Calu3 (cell line): Measurements from ENCODE around the gene PIGU. TPM values are rescaled to one million over a fixed set of nuclear protein-coding genes. Genes with fewer than 3 reads are reported as not detected.

ENCODE experiments used
- BruUV-seq: library from RNA; stranded (reverse); fragments of 400-500 nt; replicated peaks from 2 replicates; lab custom pipeline; 2021; lab: Mats Ljungman, UMichigan
- CTCF ChIA-PET: fragments of 300-600 bp; sonication (Branson Sonifier 250); formaldehyde crosslinking; loops from one replicate; lab custom pipeline; 2022; ENCODE audit warnings: antibody characterized with exemption; lab: Charles Lee
- DNase-seq: peaks from one replicate; pipeline ENCODE4 v3.0.0; 2022
- H3K27ac Mint-ChIP-seq: one replicate; pipeline ENCODE4 v1.8.0; 2022; ENCODE audit warnings: mixed read lengths; ENCODE audit not compliant: unreplicated experiment
- H3K27me3 Mint-ChIP-seq: one replicate; pipeline ENCODE4 v1.8.0; 2022; ENCODE audit warnings: mixed read lengths; ENCODE audit not compliant: unreplicated experiment
- H3K36me3 Mint-ChIP-seq: one replicate; pipeline ENCODE4 v1.8.0; 2022; ENCODE audit warnings: mild to moderate bottlenecking, moderate library complexity, mixed read lengths; ENCODE audit not compliant: insufficient read depth, unreplicated experiment
- H3K4me1 Mint-ChIP-seq: one replicate; pipeline ENCODE4 v1.8.0; 2022; ENCODE audit warnings: mild to moderate bottlenecking, low read depth, mixed read lengths; ENCODE audit not compliant: unreplicated experiment
- H3K4me3 Mint-ChIP-seq: one replicate; pipeline ENCODE4 v1.8.0; 2022; ENCODE audit warnings: mild to moderate bottlenecking, low read depth, moderate library complexity, mixed read lengths; ENCODE audit not compliant: unreplicated experiment
- H3K9me3 Mint-ChIP-seq: one replicate; pipeline ENCODE4 v1.8.0; 2022; ENCODE audit warnings: low read depth, mixed read lengths; ENCODE audit not compliant: unreplicated experiment
- CTCF ChIP-seq: fragments of 200-600 bp; IDR thresholded peaks from one replicate; pipeline ENCODE4 v1.8.0; 2022; ENCODE audit warnings: antibody characterized with exemption; ENCODE audit not compliant: unreplicated experiment
- intact Hi-C: fragments of 100-400 bp; cut with micrococcal nuclease; formaldehyde crosslinking; loops from one replicate; pipeline ENCODE4 v1.10.0; 2022; ENCODE audit not compliant: unreplicated experiment
- total RNA-seq: library from RNA; stranded (reverse); gene quantifications from 2 replicates; pipeline ENCODE4 v1.2.3, GENCODE V29; 2022

PIGU gene
- total RNA-seq, 1 experiment from 2014 or later, result 42.8 TPM

- no peak for DNase-seq
- CTCF ChIA-PET, result no interaction called here
- peaks cover 20% of the 10 kb centered on the region for H3K36me3 Mint-ChIP-seq
- H3K4me1 Mint-ChIP-seq, result peaks cover 21% of the 10 kb centered on the region
- no peaks in the 10 kb centered on the region for H3K27me3 Mint-ChIP-seq
- no peaks in the 10 kb centered on the region for H3K9me3 Mint-ChIP-seq
- no TSS peak for BruUV-seq
- H3K27ac Mint-ChIP-seq, result no peak overlapping the region
- no peak overlapping the region for H3K4me3 Mint-ChIP-seq
- intact Hi-C loops, result no loop called here
- no peak for TF ChIP-seq CTCF
Observed at GRCh38 chr20:34638532-34638931, 38.4 kb downstream of the PIGU start.

- H3K36me3 Mint-ChIP-seq, result peaks cover 20% of the 10 kb centered on the region
- H3K4me1 Mint-ChIP-seq, result peaks cover 21% of the 10 kb centered on the region
- DNase-seq, result no peak
- H3K9me3 Mint-ChIP-seq, result no peaks in the 10 kb centered on the region
- intact Hi-C loops, result no loop called here
- no TSS peak for BruUV-seq
- CTCF ChIA-PET, result no interaction called here
- no peaks in the 10 kb centered on the region for H3K27me3 Mint-ChIP-seq
- no peak overlapping the region for H3K4me3 Mint-ChIP-seq
- TF ChIP-seq CTCF, result no peak
- no peak overlapping the region for H3K27ac Mint-ChIP-seq
Observed at GRCh38 chr20:34638039-34638292, 38.9 kb downstream of the PIGU start.

GRCh38 chr20:34637245-34638038 lies 39.5 kb downstream of the PIGU start:
- no TSS peak for BruUV-seq
- no peak for DNase-seq
- no peak overlapping the region for H3K4me3 Mint-ChIP-seq
- H3K36me3 Mint-ChIP-seq, result peaks cover 20% of the 10 kb centered on the region
- no peaks in the 10 kb centered on the region for H3K9me3 Mint-ChIP-seq
- H3K27ac Mint-ChIP-seq, result no peak overlapping the region
- CTCF ChIA-PET, result interaction anchor here (0.7 kb wide), 1 partner anchor 13 kb away, joined by 3 read pairs; no protein-coding TSS in a partner anchor
- intact Hi-C loops, result no loop called here
- no peaks in the 10 kb centered on the region for H3K27me3 Mint-ChIP-seq
- no peak for TF ChIP-seq CTCF
- H3K4me1 Mint-ChIP-seq, result peaks cover 21% of the 10 kb centered on the region

- Mint-ChIP-seq H3K9me3 (no peaks in the 10 kb centered on the region), H3K4me3 (no peak overlapping the region), H3K36me3 (peaks cover 20% of the 10 kb centered on the region), H3K27me3 (no peaks in the 10 kb centered on the region), H3K4me1 (peaks cover 21% of the 10 kb centered on the region), H3K27ac (no peak overlapping the region)
- TF ChIP-seq CTCF, result no peak
- DNase-seq, result no peak
- CTCF ChIA-PET, result interaction anchor here (0.7 kb wide), 1 partner anchor 12 kb away, joined by 3 read pairs; no protein-coding TSS in a partner anchor
- intact Hi-C loops, result no loop called here
- no TSS peak for BruUV-seq
Observed at GRCh38 chr20:34636648-34637047, 40.2 kb downstream of the PIGU start.
